Posterior vena cava (tissue), 2 donors: ENCODE results near the gene CAMTA1. TPM values are rescaled to one million over a fixed set of nuclear protein-coding genes. Genes with fewer than 3 reads are reported as not detected.

Source experiments
- DNase-seq: peaks from one replicate; pipeline ENCODE4 v3.0.0-alpha.2; 2020; ENCODE audit warnings: low spot score
- intact Hi-C, 2 donors: fragments of 100-400 bp; cut with DNase I; formaldehyde crosslinking; loops; one replicate each; pipeline versions ENCODE4 v1.14.1 to v1.14.2; 2022 to 2023
- total RNA-seq, 2 donors: library from RNA; stranded (reverse); fragmentation: NEBNext Ultra II Directional; extraction: Animal tissue kit (Norgen Biotek cat#: 25700); gene quantifications; one replicate each; pipeline ENCODE4 v1.2.1, GENCODE V29; 2021
- donor health status: DM: yes; HTN: yes; CAD: no.
- donor health status: DM: yes; HTN: yes; CAD: no.

CAMTA1 gene
- total RNA-seq, 2 donors from 2014 or later, result 65.1 to 76.4 TPM

- no peak for DNase-seq
- intact Hi-C loops, result loop anchor here in 1 of 2 donors (5.0 kb wide), 1 partner anchor 189 kb away; no protein-coding TSS in a partner anchor
Observed at GRCh38 chr1:7457811-7458210, 672.6 kb downstream of the CAMTA1 start.

- intact Hi-C loops, result loop anchor here in 1 of 2 donors (5.0 kb wide), 1 partner anchor 188 kb away; no protein-coding TSS in a partner anchor
- DNase-seq, result no peak
Observed at GRCh38 chr1:7458946-7459345, 673.7 kb downstream of the CAMTA1 start.

GRCh38 chr1:7459914-7460313, 674.7 kb downstream of the CAMTA1 start:
- DNase-seq, result no peak
- intact Hi-C loops, result loop anchor here in 1 of 2 donors (5.0 kb wide), 1 partner anchor 187 kb away; no protein-coding TSS in a partner anchor

- DNase-seq, result no peak
- intact Hi-C loops, result no loop called here
Observed at GRCh38 chr1:7460807-7461206, 675.6 kb downstream of the CAMTA1 start.

GRCh38 chr1:7462617-7463016, 677.4 kb downstream of the CAMTA1 start:
- intact Hi-C loops, result no loop called here
- DNase-seq, result no peak

- intact Hi-C loops, result no loop called here
- no peak for DNase-seq
Observed at GRCh38 chr1:7463526-7463925, 678.3 kb downstream of the CAMTA1 start.

- intact Hi-C loops, result no loop called here
- DNase-seq, result no peak
Observed at GRCh38 chr1:7464736-7465135, 679.5 kb downstream of the CAMTA1 start.

GRCh38 chr1:7467476-7468175, 682.4 kb downstream of the CAMTA1 start:
- intact Hi-C loops, result no loop called here
- no peak for DNase-seq

- intact Hi-C loops, result no loop called here
- no peak for DNase-seq
Observed at GRCh38 chr1:7468248-7468647, 683.0 kb downstream of the CAMTA1 start.

GRCh38 chr1:7469255-7469938, 684.1 kb downstream of the CAMTA1 start:
- intact Hi-C loops, result no loop called here
- no peak for DNase-seq

- intact Hi-C loops, result loop anchor here in 1 of 2 donors (10.0 kb wide), 1 partner anchor 676 kb away; no protein-coding TSS in a partner anchor
- DNase-seq, result peak; percentile 94
Observed at GRCh38 chr1:7470904-7471638, 685.8 kb downstream of the CAMTA1 start.

- DNase-seq, result no peak
- intact Hi-C loops, result loop anchor here (2.0 to 10.0 kb wide), 2 partner anchors 55 to 677 kb away; no protein-coding TSS in a partner anchor
Observed at GRCh38 chr1:7471836-7472235, 686.6 kb downstream of the CAMTA1 start.

GRCh38 chr1:7473223-7474142, 688.2 kb downstream of the CAMTA1 start:
- intact Hi-C loops, result loop anchor here (2.0 to 10.0 kb wide), 2 partner anchors 57 to 679 kb away; no protein-coding TSS in a partner anchor
- no peak for DNase-seq

- no peak for DNase-seq
- intact Hi-C loops, result loop anchor here in 1 of 2 donors (10.0 kb wide), 1 partner anchor 679 kb away; no protein-coding TSS in a partner anchor
Observed at GRCh38 chr1:7474143-7474490, 688.9 kb downstream of the CAMTA1 start.

GRCh38 chr1:7474786-7475502, 689.7 kb downstream of the CAMTA1 start:
- intact Hi-C loops, result loop anchor here in 1 of 2 donors (10.0 kb wide), 1 partner anchor 680 kb away; no protein-coding TSS in a partner anchor
- no peak for DNase-seq

- intact Hi-C loops, result loop anchor here in 1 of 2 donors (10.0 kb wide), 1 partner anchor 681 kb away; no protein-coding TSS in a partner anchor
- no peak for DNase-seq
Observed at GRCh38 chr1:7475691-7476090, 690.4 kb downstream of the CAMTA1 start.

GRCh38 chr1:7476402-7476801, 691.1 kb downstream of the CAMTA1 start:
- intact Hi-C loops, result loop anchor here in 1 of 2 donors (10.0 kb wide), 1 partner anchor 682 kb away; no protein-coding TSS in a partner anchor
- DNase-seq, result no peak
